GM12878 (cell line): Measurements from ENCODE around the gene RCC2. TPM values are rescaled to one million over a fixed set of nuclear protein-coding genes. Genes with fewer than 3 reads are reported as not detected.

ENCODE experiments used
- ATAC-seq: fragments of 200-7000 bp; cut with Tn5 transposase; 3 replicates; pipeline ENCODE4 v1.9.1; 2020; ENCODE audit warnings: mild to moderate bottlenecking, moderate library complexity
- Bru-seq: library from RNA; stranded (reverse); fragments of 400-500 nt; gene quantifications from one replicate; lab custom pipeline; 2021; lab: Mats Ljungman, UMichigan
- BruChase-seq, 2 experiments: library from RNA; stranded (reverse); fragments of 400-500 nt; gene quantifications; one replicate each; lab custom pipeline; 2021; lab: Mats Ljungman, UMichigan
- BruUV-seq: library from RNA; stranded (reverse); fragments of 400-500 nt; replicated peaks from 2 replicates; lab custom pipeline; 2021; lab: Mats Ljungman, UMichigan
- CTCF ChIA-PET: fragments of 300-600 bp; sonication (Branson Sonifier 250); formaldehyde crosslinking; extraction: SDS; loops from one replicate; lab custom pipeline; 2021; ENCODE audit warnings: inconsistent platforms; lab: Yijun Ruan, JAX
- POLR2A ChIA-PET: fragments of 350-600 bp; formaldehyde crosslinking; extraction: SDS; loops from one replicate; lab custom pipeline; 2021; ENCODE audit warnings: inconsistent platforms; lab: Charles Lee
- RAD21 ChIA-PET: fragments of 300-600 bp; sonication (Branson Sonifier 250); formaldehyde crosslinking; loops from one replicate; lab custom pipeline; 2023; ENCODE audit warnings: antibody characterized with exemption; ENCODE audit not compliant: unreplicated experiment; lab: Charles Lee
- SMC1A ChIA-PET: fragments of 300-600 bp; sonication (Branson Sonifier 250); formaldehyde crosslinking; loops from one replicate; lab custom pipeline; 2023; ENCODE audit not compliant: unreplicated experiment, uncharacterized antibody; lab: Charles Lee
- DNase-seq: peaks from one replicate; pipeline ENCODE4 v3.0.0-alpha.2; 2011; ENCODE audit warnings: low read depth, low spot score
- FAIRE-seq: peaks from 3 replicates; lab custom pipeline; 2011; peaks lifted over from hg19 to GRCh38; lab: Jason Lieb, UNC
- H2AFZ ChIP-seq: 2 replicates; pipeline ENCODE4 v1.6.0; 2011; ENCODE audit warnings: low read depth, low read length, control low read depth; ENCODE audit not compliant: control insufficient read depth
- H3K27ac ChIP-seq: 2 replicates; pipeline ENCODE4 v1.5.1; 2011; ENCODE audit warnings: control low read depth; ENCODE audit not compliant: control insufficient read depth, insufficient read depth
- H3K27me3 ChIP-seq, 2 experiments: replicated peaks in 1 of 2; 2 replicates each; pipeline versions ENCODE4 v1.6.0 to v1.6.1; 2011; ENCODE audit warnings: low read length in 1 of 2; ENCODE audit not compliant: control insufficient read depth in 2 of 2, insufficient read depth in 2 of 2
- H3K36me3 ChIP-seq, 2 experiments: 2 replicates each; pipeline ENCODE4 v1.5.1; 2011; ENCODE audit warnings: low read length in 1 of 2; ENCODE audit not compliant: control insufficient read depth in 2 of 2, insufficient read depth in 2 of 2
- H3K4me1 ChIP-seq: 2 replicates; pipeline ENCODE4 v1.6.1; 2011; ENCODE audit warnings: mild to moderate bottlenecking, low read length, moderate library complexity, mixed read lengths; ENCODE audit not compliant: control insufficient read depth, insufficient read depth
- H3K4me2 ChIP-seq: 2 replicates; pipeline ENCODE4 v1.6.0; 2011; ENCODE audit warnings: control low read depth; ENCODE audit not compliant: control insufficient read depth, insufficient read depth
- H3K4me3 ChIP-seq: fragments of 200-600 bp; sonication (generic); 2 replicates; pipeline ENCODE4 v1.5.1; 2016
- H3K79me2 ChIP-seq: 2 replicates; pipeline ENCODE4 v1.6.0; 2011; ENCODE audit warnings: low read length; ENCODE audit not compliant: control insufficient read depth, insufficient read depth
- H3K9ac ChIP-seq: 2 replicates; pipeline ENCODE4 v1.8.0; 2011; ENCODE audit warnings: low read length, control low read depth, mixed read lengths; ENCODE audit not compliant: control insufficient read depth, insufficient read depth
- H3K9me3 ChIP-seq: replicated peaks from 3 replicates; pipeline ENCODE4 v1.5.1; 2011; ENCODE audit warnings: mild to moderate bottlenecking, low read length; ENCODE audit not compliant: control insufficient read depth, insufficient read depth
- H4K20me1 ChIP-seq: 2 replicates; pipeline ENCODE4 v1.6.0; 2011; ENCODE audit not compliant: control insufficient read depth, insufficient read depth
- ASH2L ChIP-seq: fragments of 300-600, 200-600 bp; sonication (generic); IDR thresholded peaks from 2 replicates; pipeline ENCODE4 v1.6.1; 2017; ENCODE audit warnings: low read depth, mild to moderate bottlenecking, borderline replicate concordance
- CEBPZ ChIP-seq: fragments of 150-350 bp; IDR thresholded peaks from 2 replicates; pipeline ENCODE4 v1.6.1; 2016; ENCODE audit warnings: low read depth, low read length
- CHD2 ChIP-seq: IDR thresholded peaks from 2 replicates; pipeline ENCODE4 v1.6.1; 2011; ENCODE audit warnings: low read depth, low read length, improper control_type of control experiment, borderline replicate concordance
- GABPA ChIP-seq: IDR thresholded peaks from 2 replicates; pipeline ENCODE4 v1.6.1; 2014; ENCODE audit warnings: antibody characterized with exemption, low read depth, mild to moderate bottlenecking, inconsistent platforms
- IKZF1 ChIP-seq: fragments of 450-650 bp; conservative IDR thresholded peaks from 2 replicates; pipeline ENCODE4 v1.6.1; 2017; ENCODE audit warnings: antibody characterized with exemption, mild to moderate bottlenecking
- IKZF2 ChIP-seq, 2 experiments: fragments of 450-650 bp; IDR thresholded peaks; 2 replicates each; pipeline ENCODE4 v1.6.1; 2017; ENCODE audit warnings: mild to moderate bottlenecking in 2 of 2, moderate library complexity in 2 of 2
- MEF2B ChIP-seq: fragments of 450-650 bp; IDR thresholded peaks from 2 replicates; pipeline ENCODE4 v1.6.1; 2018; ENCODE audit warnings: mild to moderate bottlenecking, moderate library complexity; ENCODE audit not compliant: partially characterized antibody, poor library complexity, severe bottlenecking
- MXI1 ChIP-seq: fragments of 150-350 bp; IDR thresholded peaks from 2 replicates; pipeline ENCODE4 v1.6.1; 2011; ENCODE audit warnings: low read depth, mild to moderate bottlenecking, inconsistent platforms, low read length, improper control_type of control experiment
- PML ChIP-seq: IDR thresholded peaks from 2 replicates; pipeline ENCODE4 v1.6.1; 2012; ENCODE audit warnings: low read length, inconsistent platforms
- POLR2A ChIP-seq: IDR thresholded peaks from 2 replicates; pipeline ENCODE4 v1.6.1; 2011; ENCODE audit warnings: low read depth, mild to moderate bottlenecking, low read length
- POLR2AphosphoS5 ChIP-seq: IDR thresholded peaks from 2 replicates; pipeline ENCODE4 v1.6.1; 2011; ENCODE audit warnings: mild to moderate bottlenecking, low read length, inconsistent platforms
- RBBP5 ChIP-seq: fragments of 200-600 bp; sonication (generic); conservative IDR thresholded peaks from 2 replicates; pipeline ENCODE4 v1.6.1; 2016
- RCOR1 ChIP-seq: conservative IDR thresholded peaks from 2 replicates; pipeline ENCODE4 v1.6.1; 2012; ENCODE audit warnings: low read depth, low read length, improper control_type of control experiment
- TAF1 ChIP-seq: IDR thresholded peaks from 2 replicates; pipeline ENCODE4 v1.6.1; 2011; ENCODE audit warnings: mild to moderate bottlenecking, low read depth, low read length, borderline replicate concordance
- TARDBP ChIP-seq: IDR thresholded peaks from 2 replicates; pipeline ENCODE4 v1.6.1; 2016; ENCODE audit warnings: borderline replicate concordance
- YY1 ChIP-seq: IDR thresholded peaks from 2 replicates; pipeline ENCODE4 v1.6.1; 2011; ENCODE audit warnings: low read depth, mild to moderate bottlenecking, low read length
- ZNF24 ChIP-seq: fragments of 450-650 bp; IDR thresholded peaks from 2 replicates; pipeline ENCODE4 v1.6.1; 2017; ENCODE audit warnings: antibody characterized with exemption, mild to moderate bottlenecking
- ZNF384 ChIP-seq: IDR thresholded peaks from 2 replicates; pipeline ENCODE4 v1.6.1; 2012; ENCODE audit warnings: low read depth, mild to moderate bottlenecking, low read length, improper control_type of control experiment, borderline replicate concordance
- WGBS: methylation state at CpG from one replicate; pipeline ENCODE4 v1.1.6; 2016; ENCODE audit warnings: low lambda C conversion rate; ENCODE audit not compliant: insufficient replicate concordance, insufficient coverage; ENCODE audit errors: missing lambda C conversion rate; 5-methylcytosine and 5-hydroxymethylcytosine counted together
- in situ Hi-C: fragments of 300-500 bp; cut with MboI; formaldehyde crosslinking; loops from 9 replicates; pipeline ENCODE4 v1.14.3; 2018; ENCODE audit warnings: mixed read lengths
- intact Hi-C: fragments of 100-400 bp; cut with micrococcal nuclease; formaldehyde crosslinking; loops from one replicate; pipeline ENCODE4 v1.14.2; 2022; ENCODE audit not compliant: unreplicated experiment
- long read RNA-seq, 2 experiments: library from polyadenylated mRNA; unstranded; transcript quantifications; one replicate each; pipeline ENCODE4 v2.0.0, GENCODE V29; 2019 to 2020
- polyA minus RNA-seq, 3 experiments: library from RNA; depleted of rRNA, polyadenylated mRNA; stranded (reverse); fragments of >200 nt; gene quantifications; 2 replicates each; pipeline ENCODE4 v1.2.3, GENCODE V29; 2011
- polyA plus RNA-seq, 11 experiments: library from polyadenylated mRNA; depleted of rRNA in 4 of 11; unstranded in 6 of 11; stranded (reverse) in 5 of 11; fragments of >200 nt; fragmentation: Nextera tagmentation in 4 of 11; fragmentation: Illumina TruSeq in 1 of 11; extraction: Ambion mirVana in 4 of 11; extraction: Trizol in 1 of 11; gene quantifications; 1 replicate in 1 of 11; 2 replicates in 10 of 11; pipeline versions ENCODE4 v1.2.1 to v1.2.3, GENCODE V29; 2011 to 2016; ENCODE audit warnings: inconsistent platforms in 2 of 11, missing spikeins in 2 of 11, low read depth in 1 of 11
- total RNA-seq, 4 experiments: library from RNA; depleted of rRNA in 3 of 4; stranded (reverse); fragments of >200 nt in 3 of 4; fragmentation: Illumina TruSeq in 1 of 4; extraction: Trizol in 1 of 4; gene quantifications; 2 replicates each; pipeline versions ENCODE4 v1.2.1 to v1.2.3, GENCODE V29; 2013 to 2021

RCC2 gene
- total RNA-seq (2013; cell fraction: nucleolus; rRNA removed): 45.7 and 57.1 TPM in 2 replicates
- total RNA-seq (2014; rRNA removed) (62.9 and 77.6 TPM in 2 replicates), total RNA-seq (2014; rRNA removed; fragmentation: Illumina TruSeq; extraction: Trizol) (85.1 and 93.4 TPM in 2 replicates), total RNA-seq (2021) (176 TPM in 2 replicates), polyA plus RNA-seq (2011; rRNA removed) (34.4 and 60.5 TPM in 2 replicates), polyA plus RNA-seq (2014; fragmentation: Illumina TruSeq; extraction: Trizol) (88.3 and 128 TPM in 2 replicates), polyA plus RNA-seq (2014; fragmentation: Nextera tagmentation; extraction: Ambion mirVana) (100 to 1,000 TPM in 1 of 2 experiments, 10 to 100 TPM in 1; 38.3 to 124 TPM), polyA plus RNA-seq (2014; rRNA removed) (99.6 and 118 TPM in 2 replicates), polyA plus RNA-seq (2016; fragmentation: Nextera tagmentation; extraction: Ambion mirVana) (10 to 100 TPM; 10.7 to 32.2 TPM), polyA minus RNA-seq (2011; rRNA and poly(A)+ RNA removed) (65.9 and 81.3 TPM in 2 replicates), Bru-seq, nascent RNA (percentile 92 among the genes with signal in this experiment), BruChase-seq, experiment 1, labeled RNA remaining after a 6-hour chase (percentile 98 among the genes with signal in this experiment), BruChase-seq, experiment 2, labeled RNA remaining after a 2-hour chase (percentile 97 among the genes with signal in this experiment)
- polyA plus RNA-seq (2011; ENCODE audit: low read depth): 27.0 TPM
- 91.5 and 94.4 TPM in 2 replicates for polyA plus RNA-seq (2011; cell fraction: cytosol; rRNA removed)
- polyA plus RNA-seq (2011; cell fraction: nucleus; rRNA removed): 108 and 135 TPM in 2 replicates
- 56.0 and 64.4 TPM in 2 replicates for polyA plus RNA-seq (2012)
- polyA minus RNA-seq (2011; cell fraction: cytosol; rRNA and poly(A)+ RNA removed): 63.7 and 66.3 TPM in 2 replicates
- polyA minus RNA-seq (2011; cell fraction: nucleus; rRNA and poly(A)+ RNA removed): 17.0 and 35.5 TPM in 2 replicates
- long read RNA-seq, experiment 1, partial matches to known transcripts: 3 of 11 reads
- long read RNA-seq, experiment 1, other reads (novel, unspliced or antisense): 7 of 11 reads
- long read RNA-seq, experiment 2, partial matches to known transcripts: 6 of 73 reads
- long read RNA-seq, experiment 2, other reads (novel, unspliced or antisense): 67 of 73 reads

- WGBS: under 1% methylated on average over 44 of the region's 75 CpGs
- POLR2A ChIA-PET: interaction anchor here (0.6 to 0.7 kb wide), 3 partner anchors 10 to 548 kb away, joined by 3 to 6 read pairs (median 4); no protein-coding TSS in a partner anchor
- FAIRE-seq (no peak), DNase-seq (no peak), ATAC-seq (peak; percentile 66)
- in situ Hi-C loops: no loop called here
- H3K27me3 ChIP-seq: no peaks in the 10 kb centered on the region
- H2AFZ ChIP-seq: peak within 1 kb of the TSS; percentile 85
- peaks cover 44% of the 10 kb centered on the region for H3K79me2 ChIP-seq
- CTCF ChIA-PET: interaction anchor here (0.6 to 1.4 kb wide), 6 partner anchors 10 to 234 kb away, joined by 3 to 7 read pairs (median 3); no protein-coding TSS in a partner anchor
- peak within 1 kb of the TSS; percentile 80 for H3K27ac ChIP-seq
- H3K4me3 ChIP-seq: peak within 1 kb of the TSS; percentile 94
- SMC1A ChIA-PET: interaction anchor here (0.6 kb wide), 1 partner anchor 14 kb away, joined by 3 read pairs; no protein-coding TSS in a partner anchor
- H3K4me2 ChIP-seq: peak within 1 kb of the TSS; percentile 87
- no peaks in the 10 kb centered on the region for H3K9me3 ChIP-seq
- peak within 1 kb of the TSS; percentile 89 for H3K9ac ChIP-seq
- peaks cover 29% of the 10 kb centered on the region for H3K4me1 ChIP-seq
- peaks cover 6 to 8% of the 10 kb centered on the region in 2 experiments; a peak in 2 of 4 replicates for H3K36me3 ChIP-seq
- intact Hi-C loops: no loop called here
- peaks cover 3% of the 10 kb centered on the region; the same call in 1 of the 2 replicates for H4K20me1 ChIP-seq
- no TSS peak for BruUV-seq
- RAD21 ChIA-PET: no interaction called here
- TF ChIP-seq ASH2L: peak; percentile 50; the same call in 1 of the 2 replicates
- TF ChIP-seq IKZF1: peak; percentile 48; the same call in 1 of the 2 replicates
- peak; percentile 59 for TF ChIP-seq POLR2A
- no peak for TF ChIP-seq RCOR1
- no peak for TF ChIP-seq TARDBP
- no peak for TF ChIP-seq IKZF2 (IDR thresholded peaks at IDR 0.05)
- TF ChIP-seq GABPA: no peak
- TF ChIP-seq YY1: no peak
- 0 out of 2 replicates have a peak, but pooled peaks have one; percentile 26 for TF ChIP-seq PML
- no peak for TF ChIP-seq CEBPZ
- TF ChIP-seq ZNF384: peak; percentile 78
- peak; percentile 76 for TF ChIP-seq POLR2AphosphoS5
- no peak for TF ChIP-seq RBBP5
- no peak for TF ChIP-seq MEF2B
- peak; percentile 78 for TF ChIP-seq TAF1
- TF ChIP-seq ZNF24: peak; percentile 85
- peak; percentile 86 for TF ChIP-seq MXI1
- TF ChIP-seq CHD2: no peak
These were observed at the start of gene RCC2 for GRCh38 chr1:17439250-17440073. Gene RCC2 (minus strand): TSS chr1:17439677. CDS start chr1:17438514, 1,163 bp downstream.
